RKO (cell line): ENCODE measurements around the gene BPIFB2.
"Not testable (repeated sequence)": the region's sequence is repeated elsewhere in the genome, so short reads cannot be mapped to it uniquely, and the experiment has no call there.

Experiments
- DNase-seq: peaks from one replicate; pipeline ENCODE4 v3.0.0-alpha.2; 2016; ENCODE audit warnings: low spot score

BPIFB2 gene

DNA sequence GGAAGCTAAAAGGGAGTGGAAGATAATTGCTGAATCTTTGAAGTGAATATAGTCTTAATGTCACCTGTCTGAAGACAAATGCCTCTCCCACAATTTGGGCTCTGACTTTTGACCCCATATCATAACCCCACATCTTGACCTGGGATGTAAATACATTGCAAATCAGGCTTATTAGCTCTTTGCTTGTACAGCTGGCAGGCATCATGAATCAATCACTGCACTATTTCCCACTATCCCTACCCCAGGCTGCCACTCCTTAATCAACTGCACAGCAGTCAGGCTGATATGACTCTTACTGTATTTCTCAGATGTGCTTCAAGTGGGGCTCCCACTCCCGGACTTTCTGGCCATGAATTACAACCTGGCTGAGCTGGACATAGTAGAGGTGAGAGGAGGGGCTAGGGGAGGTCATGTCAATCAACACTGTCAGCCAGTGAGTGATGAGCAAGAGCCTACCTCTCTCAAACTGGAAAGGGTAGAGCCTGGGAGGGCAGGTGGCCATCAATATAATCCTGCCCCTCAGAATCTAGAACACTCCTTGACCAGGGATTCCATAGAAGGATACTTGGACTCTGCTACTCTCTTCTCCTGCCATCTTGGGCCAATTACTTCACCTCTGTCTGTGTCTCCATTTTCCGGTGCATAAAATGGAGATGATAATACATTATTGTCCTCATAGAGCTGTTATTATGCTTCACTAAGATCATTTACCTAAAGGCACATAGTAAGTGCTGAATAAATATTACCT is 35.7 kb downstream of the BPIFB2 start:
- DNase-seq = no peak

DNA sequence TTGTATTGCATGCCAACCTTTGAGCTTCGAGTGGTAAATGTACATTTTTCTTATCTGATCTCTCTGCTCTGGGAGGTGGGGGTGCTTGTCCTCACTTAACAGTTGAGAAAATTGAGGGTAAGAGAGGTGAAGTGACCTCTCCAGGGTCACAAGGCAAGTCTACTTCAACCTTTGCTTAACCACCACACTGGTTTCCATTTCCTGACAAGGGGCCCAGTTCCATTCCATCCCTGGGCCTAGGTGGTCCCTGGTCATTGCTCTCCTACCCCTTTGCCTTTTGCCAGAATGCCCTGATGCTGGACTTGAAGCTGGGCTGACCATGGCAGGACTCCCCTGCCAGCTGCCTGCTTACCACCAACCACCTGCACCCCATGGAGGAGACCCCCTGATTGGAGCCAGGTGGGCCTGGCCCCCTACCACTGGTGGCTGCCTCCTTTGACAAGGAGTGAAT is 36.3 kb downstream of the BPIFB2 start:
- no peak for DNase-seq

DNA sequence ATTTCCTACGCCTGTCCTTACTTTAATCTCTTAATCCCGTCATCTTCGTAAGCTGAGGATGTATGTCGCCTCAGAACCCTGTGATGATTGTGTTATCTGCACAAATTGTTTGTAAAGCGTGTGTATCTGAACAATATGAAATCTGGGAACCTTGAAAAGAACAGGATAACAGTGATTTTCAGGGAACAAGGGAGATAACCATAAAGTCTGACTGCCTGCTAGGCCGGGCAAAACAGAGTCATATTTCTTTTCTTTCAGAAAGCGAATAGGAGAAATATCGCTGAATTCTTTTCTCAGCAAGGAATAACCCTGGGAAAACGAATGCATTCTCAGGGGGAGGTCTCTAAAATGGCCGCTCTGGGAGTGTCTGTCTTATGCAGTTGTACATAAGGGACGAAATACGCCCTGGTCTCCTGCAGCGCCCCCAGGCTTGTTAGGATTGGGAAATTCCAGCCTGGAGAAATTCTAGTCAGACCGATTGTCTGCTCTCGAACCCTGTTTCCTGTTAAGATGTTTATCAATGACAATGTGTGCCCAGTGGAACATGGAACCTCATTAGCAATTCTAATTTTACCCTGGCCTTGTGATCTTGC is 37.7 kb downstream of the BPIFB2 start:
- not testable (repeated sequence) for DNase-seq

DNA sequence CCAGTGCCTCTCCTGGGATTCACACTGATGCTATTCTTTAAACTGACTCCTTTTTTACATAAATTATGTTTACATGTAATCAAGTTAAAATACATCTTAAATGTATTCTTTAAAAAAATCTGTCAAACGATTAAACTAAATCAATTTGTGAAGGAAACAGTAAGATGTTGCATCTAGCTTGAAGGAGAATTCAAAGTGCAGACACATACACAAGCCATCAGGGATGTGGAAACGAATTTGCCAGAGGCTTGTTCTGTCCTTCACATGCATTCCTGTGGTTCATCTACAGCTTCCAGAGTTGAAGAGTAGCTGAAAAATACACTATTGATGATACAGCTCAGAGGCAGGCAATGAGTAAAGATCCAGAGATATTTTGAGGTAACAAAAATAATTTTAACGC is 38.9 kb downstream of the BPIFB2 start:
- no peak for DNase-seq

DNA sequence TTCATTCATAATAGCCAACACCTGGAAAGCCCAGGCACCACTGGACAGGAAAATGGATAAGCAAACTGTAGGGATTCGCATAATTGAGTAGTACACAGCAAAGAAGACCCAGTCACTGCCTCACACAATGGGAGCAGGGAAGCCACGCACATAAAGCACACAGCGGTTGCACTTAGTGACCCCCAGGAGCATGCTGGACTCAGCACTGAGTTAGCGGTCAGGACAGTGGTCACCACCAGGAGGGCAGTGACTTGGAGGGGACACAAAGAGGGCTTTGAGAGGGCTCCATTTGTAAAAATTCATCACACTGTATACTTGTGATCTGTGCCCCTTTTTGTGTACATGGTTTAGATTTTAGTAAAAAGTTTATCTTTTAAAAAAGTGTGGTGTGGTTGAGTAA is 43.8 kb downstream of the BPIFB2 start:
- DNase-seq = no peak

DNA sequence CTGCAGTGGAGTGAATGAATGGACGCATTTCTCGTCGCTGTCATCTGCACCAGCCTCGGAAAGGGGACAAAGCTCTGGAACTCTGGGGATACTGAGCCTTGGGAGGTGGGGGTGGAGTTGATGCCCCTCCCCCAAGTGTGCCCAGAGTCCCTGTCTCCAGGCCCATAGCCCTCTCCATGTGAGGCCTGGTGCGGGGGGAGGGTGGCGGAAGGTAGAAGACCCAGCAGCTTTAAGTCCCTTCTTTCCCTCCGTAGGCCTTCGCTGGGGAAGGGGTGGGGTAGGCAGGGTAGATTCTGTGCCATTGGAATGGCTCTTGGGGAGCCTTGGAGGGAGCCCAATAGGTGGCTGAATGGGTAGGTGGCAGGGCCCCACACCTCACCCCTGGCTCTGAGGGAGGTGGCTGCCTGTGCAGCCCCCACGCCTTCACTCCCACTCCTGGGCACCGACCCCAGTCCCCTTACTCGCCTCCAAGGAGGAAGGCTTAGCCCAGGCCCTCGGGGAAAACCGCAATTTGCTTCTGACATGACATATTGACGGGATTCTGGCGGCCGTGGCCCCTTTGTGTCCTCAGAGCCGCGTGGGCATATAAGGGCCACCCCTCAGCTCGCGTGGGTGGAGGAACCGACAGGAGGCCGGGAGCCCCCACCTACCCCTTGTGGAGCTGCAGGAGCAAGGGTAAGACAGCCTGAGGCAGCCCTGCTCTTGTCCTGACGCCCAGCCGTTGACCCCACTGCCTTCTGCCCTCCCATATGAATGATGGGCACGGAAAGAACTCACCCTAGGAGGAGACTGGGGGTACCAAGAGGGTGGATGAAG is 46.0 kb downstream of the BPIFB2 start, which contains the start of gene BPIFB3:
Gene BPIFB3, plus strand, starts transcription at position 613 of the 816 bp plus-strand sequence. CDS start 1,533 bp downstream, outside the sequence.
- DNase-seq = no peak

DNA sequence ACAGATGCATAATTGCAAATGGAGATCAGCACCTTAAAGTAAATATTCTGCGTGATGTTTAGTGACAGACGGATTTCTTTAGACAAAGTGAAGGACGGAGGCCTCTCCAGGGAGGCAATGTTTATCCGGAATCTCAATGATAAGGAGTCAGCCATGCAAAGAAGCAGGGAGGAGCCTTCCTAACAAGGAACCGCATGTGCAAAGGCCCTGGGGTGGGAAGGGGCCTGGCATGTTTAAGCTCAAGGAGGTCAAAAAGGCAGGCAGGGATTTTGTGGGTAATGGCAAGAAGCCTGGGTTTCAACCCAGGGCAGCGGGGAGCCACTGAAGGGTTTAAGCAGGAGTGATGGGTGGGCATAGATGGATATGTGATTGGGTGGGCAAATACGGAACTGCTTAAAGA is 46.9 kb downstream of the BPIFB2 start:
- DNase-seq = no peak

DNA sequence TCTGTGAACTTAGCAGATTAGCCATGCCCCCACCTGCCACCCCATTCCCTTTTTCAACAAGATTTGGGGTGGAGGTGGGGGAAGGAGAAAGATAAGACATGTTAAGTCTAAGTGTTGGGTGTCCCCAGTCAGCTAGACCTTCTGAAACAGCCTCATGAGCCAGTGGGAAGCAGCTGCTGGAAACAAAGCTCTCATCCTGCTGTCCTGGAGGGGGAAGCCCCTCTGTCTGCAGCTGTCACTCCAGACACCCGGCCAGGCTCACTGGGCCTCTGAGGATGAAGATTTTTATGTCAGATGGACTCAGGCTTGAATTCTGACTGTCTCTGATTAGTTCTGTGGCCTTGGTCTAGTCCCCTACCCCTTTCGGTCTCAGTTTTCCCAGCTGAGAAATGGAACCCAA is 47.3 kb downstream of the BPIFB2 start:
- DNase-seq = no peak

DNA sequence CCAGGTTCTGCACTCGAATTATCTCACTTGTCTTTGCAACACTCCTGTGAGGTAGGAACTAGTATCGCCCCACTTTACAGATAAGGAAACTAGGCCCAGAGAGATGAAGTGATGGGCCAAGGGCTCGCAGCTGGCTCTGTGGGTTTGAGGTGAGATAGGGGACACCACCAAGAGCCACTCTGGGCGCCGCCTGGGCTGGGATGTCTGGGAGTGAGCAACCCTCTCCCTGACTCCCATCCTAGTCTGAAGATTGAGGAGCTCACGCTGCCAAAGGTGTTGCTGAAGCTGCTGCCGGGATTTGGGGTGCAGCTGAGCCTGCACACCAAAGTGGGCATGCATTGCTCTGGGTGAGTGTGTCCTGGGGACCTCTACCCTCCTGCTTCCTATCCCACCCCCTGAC is 51.6 kb downstream of the BPIFB2 start:
- DNase-seq = no peak

DNA sequence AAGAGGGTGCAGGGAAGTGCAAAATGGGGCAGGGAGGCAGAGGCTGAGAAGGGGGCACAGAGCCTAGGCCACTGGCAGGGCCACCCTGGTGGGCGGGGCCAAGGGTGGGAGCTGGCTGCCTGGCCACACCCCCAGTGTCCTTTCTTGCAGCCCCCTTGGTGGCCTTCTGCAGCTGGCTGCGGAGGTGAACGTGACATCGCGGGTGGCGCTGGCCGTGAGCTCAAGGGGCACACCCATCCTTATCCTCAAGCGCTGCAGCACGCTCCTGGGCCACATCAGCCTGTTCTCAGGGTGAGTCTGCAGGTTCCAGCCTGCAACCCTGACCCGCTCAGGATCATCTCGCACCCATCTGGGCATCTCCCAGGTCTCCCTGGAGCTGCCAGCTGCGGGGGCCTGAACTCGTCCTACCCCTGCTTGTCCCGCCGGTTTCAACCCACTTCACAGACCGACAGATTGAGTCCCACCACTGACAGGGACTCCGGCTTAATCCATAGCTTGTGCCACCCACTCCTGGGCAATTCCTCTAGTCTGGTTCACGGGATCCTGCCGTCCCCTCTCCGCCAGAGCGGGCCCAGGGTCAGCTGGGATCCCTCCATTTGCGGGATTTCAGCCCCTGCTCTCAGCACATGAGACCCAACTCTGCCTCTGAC is 52.4 kb downstream of the BPIFB2 start:
- no peak for DNase-seq

DNA sequence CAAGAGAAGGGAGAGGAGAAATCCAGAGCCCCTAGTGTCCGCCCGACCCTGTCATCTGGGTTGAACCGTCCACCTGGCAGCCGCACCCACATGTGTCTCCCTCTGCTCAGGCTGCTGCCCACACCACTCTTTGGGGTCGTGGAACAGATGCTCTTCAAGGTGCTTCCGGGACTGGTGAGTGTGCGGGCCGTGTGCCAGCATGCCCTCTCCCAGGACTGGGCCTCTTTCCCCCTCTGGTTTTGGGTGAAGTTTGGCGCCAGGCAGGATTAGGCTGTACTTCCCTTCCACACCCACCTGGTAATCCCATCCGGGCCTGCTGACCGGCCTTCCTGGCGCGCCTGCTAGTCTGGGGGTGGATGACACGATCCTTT is 54.1 kb downstream of the BPIFB2 start:
- no peak for DNase-seq

DNA sequence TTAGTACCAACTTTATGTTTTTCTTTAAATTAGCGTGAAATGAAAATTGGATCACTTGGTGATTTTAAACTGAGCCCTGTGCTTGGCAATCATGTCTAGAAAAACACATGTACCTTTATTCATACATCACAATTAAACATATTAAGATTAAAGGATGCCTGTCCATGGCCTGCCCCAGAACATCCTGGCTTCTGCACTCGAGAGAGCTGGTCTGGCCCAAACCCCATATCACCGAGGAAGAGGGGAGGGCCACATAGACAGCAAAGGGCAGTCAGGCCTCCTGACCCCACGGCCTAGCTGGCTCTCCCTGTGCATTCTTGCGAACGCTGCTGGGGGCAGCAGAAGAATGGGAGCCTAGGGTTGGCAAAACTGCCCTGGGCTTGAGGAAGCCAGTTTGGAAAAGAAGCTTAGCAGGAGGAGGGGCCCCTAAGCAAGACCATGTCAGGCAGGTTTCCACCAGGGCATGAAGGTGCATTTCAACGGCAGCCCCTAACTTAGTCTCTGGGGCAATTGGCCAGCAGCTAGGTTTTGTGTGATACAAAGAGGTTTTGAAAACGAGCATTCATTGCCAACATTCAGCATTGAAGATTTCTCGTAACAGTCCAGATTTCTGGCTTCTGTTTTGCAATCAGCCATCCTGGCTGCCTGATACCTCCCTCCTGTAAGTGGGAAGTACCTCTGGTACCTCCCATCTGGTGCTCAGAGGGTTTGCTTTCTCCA is 54.8 kb downstream of the BPIFB2 start:
- no peak for DNase-seq

DNA sequence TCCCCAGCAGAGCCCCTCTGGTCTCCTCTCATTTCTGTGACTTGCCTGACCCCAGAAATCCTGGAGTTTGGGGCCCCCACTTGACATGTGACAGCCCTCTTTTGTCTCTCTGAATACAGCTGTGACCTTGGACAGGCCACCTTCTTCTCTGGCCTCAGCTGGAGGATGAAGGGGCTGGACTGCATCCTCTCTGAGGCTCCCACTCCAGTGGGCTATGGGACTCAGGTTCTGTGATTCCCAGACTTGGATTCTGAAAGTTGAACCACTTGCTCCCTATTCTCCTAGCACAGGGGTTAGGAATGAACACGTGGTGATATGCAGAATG is 55.3 kb downstream of the BPIFB2 start:
- no peak for DNase-seq

DNA sequence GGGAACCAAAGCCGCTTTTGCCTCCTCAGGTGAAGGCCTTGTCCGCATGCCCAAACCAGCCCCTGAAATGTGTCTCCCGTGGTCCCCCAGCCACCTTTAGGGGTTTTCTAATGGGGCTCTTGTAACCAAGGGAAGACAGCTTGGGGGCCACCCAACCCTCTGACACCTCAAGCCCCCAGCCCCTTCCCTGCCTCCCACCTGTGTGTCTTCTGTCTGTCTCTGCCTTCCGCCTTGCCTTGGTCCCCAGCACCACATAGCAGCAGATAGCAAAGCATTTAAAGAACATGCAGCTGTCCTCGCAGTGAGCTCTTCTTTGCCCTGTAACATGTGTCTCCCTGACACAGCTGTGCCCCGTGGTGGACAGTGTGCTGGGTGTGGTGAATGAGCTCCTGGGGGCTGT is 55.8 kb downstream of the BPIFB2 start:
- no peak for DNase-seq

DNA sequence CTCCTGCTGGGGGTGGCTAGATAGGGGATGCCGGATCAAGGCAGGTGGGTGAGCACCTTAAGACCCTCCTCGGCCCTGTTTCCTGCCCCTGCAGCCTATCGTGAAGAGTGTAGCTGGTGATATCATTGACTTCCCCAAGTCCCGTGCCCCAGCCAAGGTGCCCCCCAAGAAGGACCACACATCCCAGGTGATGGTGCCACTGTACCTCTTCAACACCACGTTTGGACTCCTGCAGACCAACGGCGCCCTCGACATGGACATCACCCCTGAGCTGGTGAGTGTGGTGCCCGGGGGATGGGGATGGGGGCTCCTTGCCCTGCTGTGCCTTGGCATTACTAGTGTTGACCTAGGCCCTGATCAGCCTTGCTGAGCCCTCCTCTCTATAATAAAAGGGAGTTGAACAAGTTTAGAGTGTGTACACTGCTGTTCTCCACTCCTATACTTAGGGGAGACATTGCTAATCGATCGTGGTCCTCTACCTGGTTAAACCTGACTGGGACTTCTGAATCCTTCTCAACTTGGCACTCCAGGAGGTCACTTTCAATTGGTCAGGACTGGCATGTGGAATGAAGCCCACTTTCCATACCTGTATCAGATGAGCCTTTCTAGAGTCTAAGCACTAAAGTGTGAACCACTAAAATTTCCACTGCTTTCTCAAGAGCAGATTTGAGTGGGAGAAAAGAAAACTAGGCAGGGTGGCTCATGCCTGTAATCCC is 57.2 kb downstream of the BPIFB2 start:
- DNase-seq = no peak

DNA sequence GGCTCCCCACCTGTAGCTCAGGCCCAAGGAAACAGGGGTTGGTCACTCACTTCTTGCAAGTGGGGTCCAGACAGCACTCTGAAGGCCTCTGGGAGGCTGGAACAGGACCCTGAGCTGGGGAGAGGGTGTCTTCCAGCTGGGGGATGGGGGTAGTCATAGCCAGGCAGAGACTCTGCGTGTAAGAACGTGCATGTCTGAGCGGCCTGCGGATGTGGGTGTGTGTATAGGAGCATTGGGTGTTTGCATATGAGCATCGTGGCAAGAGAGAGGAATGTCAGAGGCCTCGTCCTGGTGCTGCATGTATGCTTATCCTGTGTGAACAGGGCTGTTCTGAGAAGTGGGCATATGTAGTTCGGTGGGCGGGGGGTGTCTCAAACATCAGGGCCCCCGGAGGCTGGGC is 58.3 kb downstream of the BPIFB2 start:
- no peak for DNase-seq

DNA sequence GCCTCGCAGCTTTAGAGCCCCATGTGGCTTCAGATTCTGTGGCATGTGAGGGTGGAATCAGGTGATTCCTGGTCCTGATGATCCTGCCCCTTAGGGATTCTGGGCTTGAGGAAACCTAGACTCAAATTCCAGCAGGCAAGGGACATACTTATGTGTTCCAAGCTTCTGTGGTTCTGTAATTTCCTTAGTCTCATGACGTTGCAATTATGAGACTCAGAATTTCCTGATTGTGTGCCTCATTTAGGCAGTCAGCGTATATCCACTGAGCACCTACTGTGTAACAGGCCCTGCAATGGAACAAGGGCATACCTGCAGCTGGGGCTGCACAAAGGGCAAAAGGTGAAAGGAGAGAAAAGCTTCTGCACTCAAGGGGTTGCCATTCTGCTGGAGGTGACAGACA is 60.3 kb downstream of the BPIFB2 start:
- no peak for DNase-seq

DNA sequence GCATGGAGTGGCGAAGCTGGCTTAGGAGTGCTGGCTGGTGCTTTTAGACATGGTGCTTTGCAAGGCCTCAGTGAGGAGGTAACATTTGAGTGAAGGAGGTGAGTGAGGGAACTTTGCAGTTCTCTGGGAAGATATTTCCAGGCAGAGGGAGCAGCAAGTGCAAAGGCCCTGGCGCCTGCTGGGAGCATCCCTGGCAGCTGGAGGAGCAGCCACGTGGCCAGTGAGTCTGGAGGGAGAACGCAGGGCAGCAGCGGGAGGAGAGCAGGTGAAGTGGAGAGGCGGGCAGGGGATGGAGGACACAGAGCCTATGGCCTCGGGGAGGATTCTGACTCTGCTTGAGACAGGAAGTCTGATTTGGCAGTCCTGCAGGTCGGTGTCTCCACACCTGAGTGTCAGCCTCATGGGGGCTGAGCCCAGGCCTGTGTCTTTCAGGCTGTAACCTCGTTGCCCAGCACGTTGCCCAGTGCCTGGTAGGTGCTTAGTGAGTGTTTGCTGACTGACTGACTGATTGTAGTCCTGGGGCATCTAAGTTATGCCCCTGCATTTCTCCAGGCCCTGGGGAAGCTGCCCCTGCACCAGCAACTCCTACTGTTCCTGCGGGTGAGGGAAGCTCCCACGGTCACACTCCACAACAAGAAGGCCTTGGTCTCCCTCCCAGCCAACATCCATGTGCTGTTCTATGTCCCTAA is 60.9 kb downstream of the BPIFB2 start:
- DNase-seq = no peak

DNA sequence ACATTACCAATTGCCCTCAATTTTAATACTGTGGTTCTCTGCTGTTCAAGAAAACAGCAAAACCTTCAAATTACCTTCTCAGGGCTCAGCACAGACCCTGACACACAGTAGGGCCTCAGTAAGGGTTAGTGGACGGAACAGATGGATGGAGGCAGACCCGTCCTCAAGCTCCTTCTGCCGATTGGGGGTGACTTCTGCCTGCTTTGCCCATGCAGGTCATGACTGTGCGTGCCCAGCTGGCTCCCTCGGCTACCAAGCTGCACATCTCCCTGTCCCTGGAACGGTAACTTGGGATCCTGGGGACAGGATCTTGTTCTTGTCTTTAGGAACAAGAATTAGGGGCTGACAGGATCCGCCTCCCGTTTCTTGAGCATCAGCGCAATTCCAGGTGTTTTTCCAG is 62.2 kb downstream of the BPIFB2 start:
- no peak for DNase-seq

DNA sequence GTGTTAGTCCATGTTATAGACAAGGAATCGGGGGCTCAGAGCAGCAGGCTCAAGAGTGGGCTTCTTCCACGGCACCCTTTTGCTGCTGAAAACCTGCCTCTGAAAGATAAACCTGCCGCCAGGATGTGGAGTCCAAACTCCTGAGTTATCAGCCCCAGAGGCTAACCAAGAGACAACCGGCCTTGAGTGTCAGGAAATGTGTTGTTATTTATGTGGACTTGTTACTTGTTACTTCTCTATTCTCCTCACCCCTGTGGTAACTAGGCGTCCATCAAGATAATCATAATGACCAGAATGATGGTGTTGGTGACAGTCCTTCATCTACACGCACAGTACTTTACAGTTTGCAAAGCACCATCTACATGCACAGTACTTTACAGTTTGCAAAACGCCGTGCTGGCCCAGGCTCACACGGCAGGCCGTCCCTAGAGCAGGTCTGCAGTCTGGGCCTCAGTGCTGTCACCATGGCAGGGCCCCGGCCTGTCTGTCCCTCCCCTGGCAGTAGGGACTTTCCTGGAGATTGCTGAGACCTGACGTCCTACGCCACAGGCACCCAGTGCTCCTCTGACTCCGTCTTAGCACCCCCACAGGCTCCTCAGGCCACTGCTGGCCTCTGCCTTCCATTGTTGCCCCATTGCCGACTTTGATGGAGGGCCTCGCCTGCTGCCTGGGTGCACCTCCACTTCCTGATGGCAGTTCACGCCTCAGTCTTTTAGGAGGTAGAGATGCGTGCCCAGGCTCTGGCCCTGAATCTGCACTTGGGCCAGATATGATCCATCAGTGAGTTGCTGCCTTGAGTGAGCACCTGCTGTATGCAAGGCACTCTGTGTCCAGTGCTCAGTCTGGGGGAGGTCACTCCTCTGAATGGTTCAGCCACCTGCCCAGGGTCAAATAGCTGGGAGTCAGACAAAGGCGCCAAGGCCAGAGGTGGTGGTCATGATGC is 62.9 kb downstream of the BPIFB2 start:
- DNase-seq = no peak
